ENCODE data around the gene OR51B5.

DNA sequence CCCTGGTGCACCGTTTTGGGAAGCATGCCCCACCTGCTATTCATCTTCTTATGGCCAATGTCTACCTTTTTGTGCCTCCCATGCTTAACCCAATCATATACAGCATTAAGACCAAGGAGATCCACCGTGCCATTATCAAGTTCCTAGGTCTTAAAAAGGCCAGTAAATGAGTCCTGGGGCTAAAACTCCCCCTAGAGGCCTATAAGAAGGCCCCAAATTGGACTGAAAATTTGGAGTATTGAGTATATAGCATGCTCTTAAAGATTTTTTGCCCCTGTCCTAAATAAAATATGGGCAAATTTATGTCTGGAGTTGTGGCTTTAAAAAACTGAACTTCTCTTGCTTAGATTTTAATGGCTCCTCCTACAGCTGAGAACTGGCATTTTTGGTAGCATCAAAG is 46.9 kb upstream of the OR51B5 start:
- TF ChIP-seq CTCF (IDR thresholded peaks at IDR 0.05) (no peak), POLR2A (IDR thresholded peaks at IDR 0.05) (no peak)
